ENCODE results near the gene RGS3. TPM values are rescaled to one million over a fixed set of nuclear protein-coding genes. Genes with fewer than 3 reads are reported as not detected.

Gene RGS3
- total RNA-seq, 1 donor from 2014 or later = 26.3 TPM

GRCh38 chr9:113584428-113585084, 121.0 kb downstream of the RGS3 start:
- Mint-ChIP-seq H3K27me3 (ENCODE audit: low read depth) (no peaks in the 10 kb centered on the region), H3K36me3 (peaks cover 10% of the 10 kb centered on the region), H3K27ac (no peak overlapping the region), H3K4me3 (no peak overlapping the region), H3K9me3 (no peaks in the 10 kb centered on the region), H3K4me1 (peaks cover 13% of the 10 kb centered on the region)
- TF ChIP-seq CTCF (IDR thresholded peaks at IDR 0.05; ENCODE audit: unreplicated experiment) = no peak
- DNase-seq (ENCODE audit: low spot score in 2 of 2, unreplicated experiment in 2 of 2) = no peak

- H3K9me3 Mint-ChIP-seq = no peaks in the 10 kb centered on the region
- DNase-seq (ENCODE audit: low spot score in 2 of 2, unreplicated experiment in 2 of 2) = no peak
- peaks cover 8% of the 10 kb centered on the region for H3K4me1 Mint-ChIP-seq
- H3K27me3 Mint-ChIP-seq (ENCODE audit: low read depth) = no peaks in the 10 kb centered on the region
- no peak overlapping the region for H3K27ac Mint-ChIP-seq
- TF ChIP-seq CTCF (IDR thresholded peaks at IDR 0.05; ENCODE audit: unreplicated experiment) = no peak
- no peak overlapping the region for H3K4me3 Mint-ChIP-seq
- peaks cover 10% of the 10 kb centered on the region for H3K36me3 Mint-ChIP-seq
Observed at GRCh38 chr9:113585085-113585442, 121.5 kb downstream of the RGS3 start.

GRCh38 chr9:113585555-113585954, 122.0 kb downstream of the RGS3 start:
- no peak for TF ChIP-seq CTCF (IDR thresholded peaks at IDR 0.05; ENCODE audit: unreplicated experiment)
- H3K4me1 Mint-ChIP-seq = peaks cover 5% of the 10 kb centered on the region
- no peak overlapping the region for H3K4me3 Mint-ChIP-seq
- H3K9me3 Mint-ChIP-seq = no peaks in the 10 kb centered on the region
- H3K36me3 Mint-ChIP-seq = peaks cover 10% of the 10 kb centered on the region
- no peak for DNase-seq (ENCODE audit: low spot score in 2 of 2, unreplicated experiment in 2 of 2)
- H3K27me3 Mint-ChIP-seq (ENCODE audit: low read depth) = no peaks in the 10 kb centered on the region
- H3K27ac Mint-ChIP-seq = no peak overlapping the region

- Mint-ChIP-seq H3K27me3 (ENCODE audit: low read depth) (no peaks in the 10 kb centered on the region), H3K9me3 (no peaks in the 10 kb centered on the region), H3K4me3 (no peak overlapping the region), H3K27ac (no peak overlapping the region), H3K4me1 (no peaks in the 10 kb centered on the region), H3K36me3 (peaks cover 10% of the 10 kb centered on the region)
- no peak for TF ChIP-seq CTCF (IDR thresholded peaks at IDR 0.05; ENCODE audit: unreplicated experiment)
- DNase-seq (ENCODE audit: low spot score in 2 of 2, unreplicated experiment in 2 of 2) = peak in 1 of 2 experiments; percentile 65
Observed at GRCh38 chr9:113587471-113588031, 124.0 kb downstream of the RGS3 start.

- Mint-ChIP-seq H3K27ac (no peak overlapping the region), H3K4me1 (no peaks in the 10 kb centered on the region), H3K9me3 (no peaks in the 10 kb centered on the region), H3K4me3 (no peak overlapping the region), H3K27me3 (ENCODE audit: low read depth) (no peaks in the 10 kb centered on the region), H3K36me3 (peaks cover 10% of the 10 kb centered on the region)
- DNase-seq (ENCODE audit: low spot score in 2 of 2, unreplicated experiment in 2 of 2) = no peak
- TF ChIP-seq CTCF (IDR thresholded peaks at IDR 0.05; ENCODE audit: unreplicated experiment) = no peak
Observed at GRCh38 chr9:113588242-113588810, 124.8 kb downstream of the RGS3 start.
